ENCODE measurements around the gene TFDP1. TPM values are rescaled to one million over a fixed set of nuclear protein-coding genes. Genes with fewer than 3 reads are reported as not detected.

The TFDP1 gene
- total RNA-seq, 4 donors from 2014 or later, result 21.9 to 49.0 (median 29.2) TPM

DNA sequence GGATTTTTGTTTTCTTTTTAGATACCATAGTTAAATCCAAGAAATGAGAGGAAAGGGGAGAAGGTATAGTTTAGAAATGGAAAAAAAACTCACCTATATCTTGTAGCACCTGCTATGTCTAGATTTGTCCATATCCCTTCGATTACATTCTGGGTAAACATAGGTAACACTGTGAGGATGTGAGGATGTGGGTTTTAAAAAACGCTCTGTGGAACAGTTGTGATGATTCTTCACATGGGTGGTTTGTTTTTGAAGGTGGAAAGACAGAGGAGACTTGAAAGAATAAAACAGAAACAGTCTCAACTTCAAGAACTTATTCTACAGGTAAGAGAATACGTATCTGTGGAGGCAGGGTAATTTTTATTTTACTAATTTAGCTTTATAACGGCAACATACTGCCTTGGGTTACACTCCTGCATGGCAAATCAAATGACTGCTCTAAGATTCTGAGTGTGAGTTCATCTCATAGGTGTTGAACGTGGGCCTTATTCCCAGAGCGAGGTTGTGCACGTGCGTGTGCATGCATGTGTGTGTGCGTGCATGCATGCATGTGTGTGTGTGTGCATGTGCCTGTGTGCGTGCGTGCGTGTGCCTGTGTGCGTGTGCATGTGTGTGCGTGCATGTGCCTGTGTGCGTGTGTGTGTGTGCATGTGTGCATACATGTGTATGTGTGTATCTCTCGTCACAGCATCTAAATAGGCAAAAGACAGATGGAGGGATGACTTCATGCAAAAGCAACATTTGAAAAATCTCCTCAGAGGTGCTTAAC lies 49.9 kb downstream of the TFDP1 start:
- H3K9me3 ChIP-seq, result no peaks in the 10 kb centered on the region
- no peak for ATAC-seq
- WGBS, 2 donors (ENCODE audit: low coverage in 1 of 2), result 87 to 97% methylated on average over 10 to 15 of the region's 16 CpGs
- H3K4me1 ChIP-seq, result no peaks in the 10 kb centered on the region
- H3K4me3 ChIP-seq, result no peak overlapping the region
- no peak overlapping the region for H3K27ac ChIP-seq
- no peak for TF ChIP-seq CTCF (IDR thresholded peaks at IDR 0.05)
- TF ChIP-seq POLR2AphosphoS5 (IDR thresholded peaks at IDR 0.05), result no peak
- no peak for TF ChIP-seq EP300 (IDR thresholded peaks at IDR 0.05)
- TF ChIP-seq POLR2A (IDR thresholded peaks at IDR 0.05), result no peak
- no peaks in the 10 kb centered on the region for H3K27me3 ChIP-seq
- peaks cover 0 to 95% of the 10 kb centered on the region in 2 donors for H3K36me3 ChIP-seq

- no peak for TF ChIP-seq EP300 (IDR thresholded peaks at IDR 0.05)
- TF ChIP-seq POLR2AphosphoS5 (IDR thresholded peaks at IDR 0.05), result no peak
- no peak for TF ChIP-seq CTCF (IDR thresholded peaks at IDR 0.05)
- TF ChIP-seq POLR2A (IDR thresholded peaks at IDR 0.05), result no peak
- 40 to 100% methylated on average over 1 to 2 of the region's 7 CpGs for WGBS, 2 donors (ENCODE audit: low coverage in 1 of 2)
Observed at GRCh38 chr13:113635048-113635420, 50.5 kb downstream of the TFDP1 start.

GRCh38 chr13:113635709-113636108 lies 51.2 kb downstream of the TFDP1 start:
- WGBS, 2 donors (ENCODE audit: low coverage in 1 of 2), result no CpG with 5 or more reads among the region's 25 CpGs
- no peaks in the 10 kb centered on the region for H3K27me3 ChIP-seq
- ATAC-seq, result no peak
- TF ChIP-seq CTCF (IDR thresholded peaks at IDR 0.05) (no peak), EP300 (IDR thresholded peaks at IDR 0.05) (no peak), POLR2AphosphoS5 (IDR thresholded peaks at IDR 0.05) (no peak), POLR2A (IDR thresholded peaks at IDR 0.05) (no peak)
- H3K4me1 ChIP-seq, result no peaks in the 10 kb centered on the region
- no peaks in the 10 kb centered on the region for H3K9me3 ChIP-seq
- H3K36me3 ChIP-seq, result peaks cover 0 to 100% of the 10 kb centered on the region in 2 donors
- H3K27ac ChIP-seq, result no peak overlapping the region
- H3K4me3 ChIP-seq, result no peak overlapping the region

More at GRCh38 chr13:113635048-113635420, 50.5 kb downstream of the TFDP1 start:
- H3K27ac ChIP-seq, result no peak overlapping the region
- H3K4me1 ChIP-seq, result no peaks in the 10 kb centered on the region
- no peaks in the 10 kb centered on the region for H3K9me3 ChIP-seq
- ATAC-seq, result no peak
- no peak overlapping the region for H3K4me3 ChIP-seq
- H3K36me3 ChIP-seq, result peaks cover 0 to 96% of the 10 kb centered on the region in 2 donors
- H3K27me3 ChIP-seq, result no peaks in the 10 kb centered on the region

DNA sequence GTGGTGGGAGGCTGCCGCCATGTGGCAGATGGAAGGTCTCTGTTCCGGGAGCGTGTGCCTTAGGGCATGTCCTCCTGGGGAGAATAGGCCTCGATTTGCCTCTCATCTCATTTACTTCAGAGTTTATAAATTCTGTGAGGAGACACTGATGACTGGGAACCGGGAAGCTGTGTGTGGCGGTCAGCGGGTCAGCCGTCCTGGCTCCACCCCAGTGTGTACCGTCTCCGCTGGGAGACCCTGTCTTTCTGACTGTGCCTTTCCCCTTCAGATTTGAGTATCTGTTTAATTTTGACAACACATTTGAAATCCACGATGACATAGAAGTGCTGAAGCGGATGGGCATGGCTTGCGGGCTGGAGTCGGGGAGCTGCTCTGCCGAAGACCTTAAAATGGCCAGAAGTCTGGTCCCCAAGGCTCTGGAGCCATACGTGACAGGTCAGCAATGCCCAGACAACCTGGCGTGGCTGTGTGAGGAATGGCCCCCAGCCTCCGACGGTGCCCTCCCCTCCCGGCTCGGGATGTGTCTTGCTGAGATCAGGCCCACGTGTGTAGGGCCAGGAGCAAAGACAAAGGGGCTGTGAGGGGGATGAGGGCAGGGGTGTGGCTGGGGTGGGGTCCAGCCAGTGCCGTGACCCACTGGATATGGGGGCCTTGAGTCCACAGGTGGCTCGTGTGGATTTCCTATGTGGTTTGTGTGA lies 51.9 kb downstream of the TFDP1 start:
- no peaks in the 10 kb centered on the region for H3K4me1 ChIP-seq
- no peaks in the 10 kb centered on the region for H3K9me3 ChIP-seq
- H3K4me3 ChIP-seq, result no peak overlapping the region
- TF ChIP-seq CTCF (IDR thresholded peaks at IDR 0.05) (no peak), POLR2A (IDR thresholded peaks at IDR 0.05) (no peak), EP300 (IDR thresholded peaks at IDR 0.05) (no peak), POLR2AphosphoS5 (IDR thresholded peaks at IDR 0.05) (no peak)
- H3K27ac ChIP-seq, result no peak overlapping the region
- H3K27me3 ChIP-seq, result no peaks in the 10 kb centered on the region
- peaks cover 0 to 96% of the 10 kb centered on the region in 2 donors for H3K36me3 ChIP-seq
- 87% methylated on average over 3 to 11 of the region's 24 CpGs for WGBS, 2 donors (ENCODE audit: low coverage in 1 of 2)
- no peak for ATAC-seq

Data from gastroesophageal sphincter (tissue), 4 donors.